K562 (cell line): ENCODE data around the gene DGCR2. TPM values are rescaled to one million over a fixed set of nuclear protein-coding genes. Genes with fewer than 3 reads are reported as not detected.

Source experiments
- BACH1 ChIP-seq: fragments of 200-800 bp; sonication (Bioruptor generic); IDR thresholded peaks from 2 replicates; pipeline ENCODE4 v1.6.1; 2016; ENCODE audit warnings: missing genetic modification characterization, missing compliant biosample characterization
- BRD4 ChIP-seq: fragments of 200-600 bp; sonication (generic); IDR thresholded peaks from 2 replicates; pipeline ENCODE4 v1.6.1; 2017; ENCODE audit warnings: inconsistent platforms
- ETV5 ChIP-seq: sonication (generic); formaldehyde crosslinking; IDR thresholded peaks from 2 replicates; pipeline ENCODE4 v1.4.0; 2020; ENCODE audit warnings: low read depth, mild to moderate bottlenecking, missing genetic modification reagents
- EZH2 ChIP-seq: IDR thresholded peaks from 2 replicates; pipeline ENCODE4 v1.6.1; 2012; ENCODE audit warnings: low read depth, mild to moderate bottlenecking, inconsistent platforms, low read length, borderline replicate concordance
- HDAC1 ChIP-seq, 2 experiments: fragments of 450-650 bp; IDR thresholded peaks; 2 replicates each; pipeline ENCODE4 v1.6.1; 2016 to 2017; ENCODE audit warnings: inconsistent platforms in 1 of 2, mild to moderate bottlenecking in 1 of 2, moderate library complexity in 1 of 2
- HNRNPK ChIP-seq: fragments of 200-400 bp; formaldehyde crosslinking; IDR thresholded peaks from one replicate; pipeline ENCODE4 v1.6.1; 2018; ENCODE audit warnings: mild to moderate bottlenecking, low read depth, low read length; ENCODE audit not compliant: poor library complexity, severe bottlenecking
- JUNB ChIP-seq: fragments of 450-650 bp; formaldehyde crosslinking; conservative IDR thresholded peaks from 2 replicates; pipeline ENCODE4 v1.4.0; 2020; ENCODE audit warnings: mild to moderate bottlenecking
- KLF10 ChIP-seq: fragments of 250-450 bp; sonication (Bioruptor Pico); IDR thresholded peaks from 2 replicates; pipeline ENCODE4 v1.6.1; 2021; ENCODE audit warnings: matching md5 sums
- MCM5 ChIP-seq: fragments of 450-650 bp; IDR thresholded peaks from 2 replicates; pipeline ENCODE4 v1.6.1; 2016; ENCODE audit warnings: low read depth
- NCOA2 ChIP-seq, 2 experiments: fragments of 450-650 bp; IDR thresholded peaks; 2 replicates each; pipeline ENCODE4 v1.6.1; 2018; ENCODE audit warnings: mild to moderate bottlenecking in 2 of 2, moderate library complexity in 1 of 2; ENCODE audit not compliant: partially characterized antibody in 2 of 2
- NCOA6 ChIP-seq: fragments of 450-650 bp; IDR thresholded peaks from 2 replicates; pipeline ENCODE4 v1.6.1; 2017; ENCODE audit warnings: mild to moderate bottlenecking
- NFIC ChIP-seq: fragments of 450-650 bp; IDR thresholded peaks from 2 replicates; pipeline ENCODE4 v1.6.1; 2017; ENCODE audit warnings: mild to moderate bottlenecking, inconsistent platforms
- NFRKB ChIP-seq: fragments of 450-650 bp; IDR thresholded peaks from 2 replicates; pipeline ENCODE4 v1.6.1; 2016; ENCODE audit warnings: low read depth
- NFYB ChIP-seq: IDR thresholded peaks from 2 replicates; pipeline ENCODE4 v1.6.1; 2011; ENCODE audit warnings: mild to moderate bottlenecking, moderate library complexity; ENCODE audit not compliant: insufficient read length; ENCODE audit errors: extremely low read depth
- PCBP1 ChIP-seq: fragments of 200-400 bp; formaldehyde crosslinking; IDR thresholded peaks from 2 replicates; pipeline ENCODE4 v1.6.1; 2018; ENCODE audit warnings: mild to moderate bottlenecking, low read depth, low read length; ENCODE audit not compliant: poor library complexity, severe bottlenecking
- PTTG1 ChIP-seq: fragments of 450-650 bp; IDR thresholded peaks from 2 replicates; pipeline ENCODE4 v1.6.1; 2016; ENCODE audit warnings: low read depth, mild to moderate bottlenecking, missing genetic modification characterization, missing compliant biosample characterization
- SRSF3 ChIP-seq: fragments of 200-400 bp; formaldehyde crosslinking; IDR thresholded peaks from 2 replicates; pipeline ENCODE4 v1.6.1; 2016; ENCODE audit warnings: mild to moderate bottlenecking, low read length, moderate library complexity; ENCODE audit not compliant: insufficient read depth
- SRSF7 ChIP-seq: fragments of 200-400 bp; formaldehyde crosslinking; optimal IDR thresholded peaks from 2 replicates; pipeline ENCODE3; 2017; ENCODE audit warnings: mild to moderate bottlenecking, low read depth, low read length
- YBX1 ChIP-seq: fragments of 450-650 bp; IDR thresholded peaks from 2 replicates; pipeline ENCODE4 v1.7.1; 2016; ENCODE audit warnings: mild to moderate bottlenecking
- ZC3H11A ChIP-seq: IDR thresholded peaks from 2 replicates; pipeline ENCODE4 v1.6.1; 2012; ENCODE audit warnings: low read depth, low read length, improper control_type of control experiment
- ZNF764 ChIP-seq: fragments of 250-450 bp; sonication (Bioruptor Pico); IDR thresholded peaks from 2 replicates; pipeline ENCODE4 v1.4.0; 2020; ENCODE audit warnings: low read depth, mild to moderate bottlenecking, moderate library complexity
- polyA plus RNA-seq, 8 experiments: library from polyadenylated mRNA; depleted of rRNA in 4 of 8; stranded (reverse) in 5 of 8; unstranded in 3 of 8; fragments of >200 nt; fragmentation: Nextera tagmentation in 2 of 8; fragmentation: Illumina TruSeq in 1 of 8; extraction: Ambion mirVana in 2 of 8; extraction: Trizol in 1 of 8; gene quantifications; 2 replicates each; pipeline versions ENCODE4 v1.2.1 to v1.2.3, GENCODE V29; 2011 to 2014; ENCODE audit warnings: inconsistent platforms in 1 of 8, missing spikeins in 1 of 8
- total RNA-seq, 7 experiments: library from RNA; depleted of rRNA in 6 of 7; stranded (reverse); fragments of >200 nt in 6 of 7; fragmentation: Illumina TruSeq in 2 of 7; extraction: Trizol in 2 of 7; gene quantifications; 2 replicates each; pipeline versions ENCODE4 v1.2.1 to v1.2.3, GENCODE V29; 2011 to 2021; ENCODE audit warnings: low replicate concordance in 1 of 7
- TF ChIP-seq, protein P1 (sequence below), 2 experiments: fragments of 450-650 bp; conservative IDR thresholded peaks; 2 replicates each; pipeline ENCODE4 v1.6.1; 2017; ENCODE audit warnings: mild to moderate bottlenecking in 2 of 2, moderate library complexity in 2 of 2
- TF ChIP-seq, protein P2 (sequence below): fragments of 450-650 bp; formaldehyde crosslinking; IDR thresholded peaks from 2 replicates; pipeline ENCODE4 v1.4.0; 2022; ENCODE audit warnings: missing genetic modification characterization
- TF ChIP-seq, protein P3 (sequence below): IDR thresholded peaks from 3 replicates; pipeline ENCODE4 v1.6.1; 2011; ENCODE audit warnings: borderline replicate concordance, mild to moderate bottlenecking, moderate library complexity; ENCODE audit not compliant: insufficient read length; ENCODE audit errors: extremely low read depth

The DGCR2 gene
- total and polyA plus RNA-seq, 9 of the 15 experiments (the other 6 are each of a cell fraction or from before 2014, with no cell fraction given): 0.69 to 101 (median 56.4) TPM

- no peak for TF ChIP-seq KLF10
- TF ChIP-seq BRD4: no peak; the same call in 1 of the 2 replicates
- no peak for TF ChIP-seq YBX1
- TF ChIP-seq ZNF764 (CRISPR knock-in tag): no peak; the same call in 1 of the 2 replicates
- TF ChIP-seq PTTG1: no peak
- peak; percentile 71; the same call in 1 of the 2 replicates for TF ChIP-seq BACH1 (tag)
- TF ChIP-seq SRSF7: no peak
- no peak; the same call in 1 of the 2 replicates for TF ChIP-seq JUNB
- no peak for TF ChIP-seq NFYB
- TF ChIP-seq NCOA6: no peak
- TF ChIP-seq ETV5 (CRISPR knock-in tag): no peak
- no peak for TF ChIP-seq HNRNPK
- TF ChIP-seq NFRKB: peak; percentile 67; the same call in 1 of the 2 replicates
- TF ChIP-seq ZC3H11A: no peak
- TF ChIP-seq, protein P1, sequence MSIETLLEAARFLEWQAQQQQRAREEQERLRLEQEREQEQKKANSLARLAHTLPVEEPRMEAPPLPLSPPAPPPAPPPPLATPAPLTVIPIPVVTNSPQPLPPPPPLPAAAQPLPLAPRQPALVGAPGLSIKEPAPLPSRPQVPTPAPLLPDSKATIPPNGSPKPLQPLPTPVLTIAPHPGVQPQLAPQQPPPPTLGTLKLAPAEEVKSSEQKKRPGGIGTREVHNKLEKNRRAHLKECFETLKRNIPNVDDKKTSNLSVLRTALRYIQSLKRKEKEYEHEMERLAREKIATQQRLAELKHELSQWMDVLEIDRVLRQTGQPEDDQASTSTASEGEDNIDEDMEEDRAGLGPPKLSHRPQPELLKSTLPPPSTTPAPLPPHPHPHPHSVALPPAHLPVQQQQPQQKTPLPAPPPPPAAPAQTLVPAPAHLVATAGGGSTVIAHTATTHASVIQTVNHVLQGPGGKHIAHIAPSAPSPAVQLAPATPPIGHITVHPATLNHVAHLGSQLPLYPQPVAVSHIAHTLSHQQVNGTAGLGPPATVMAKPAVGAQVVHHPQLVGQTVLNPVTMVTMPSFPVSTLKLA (conservative IDR thresholded peaks at IDR 0.05): peak; percentile 87
- TF ChIP-seq, protein P2, sequence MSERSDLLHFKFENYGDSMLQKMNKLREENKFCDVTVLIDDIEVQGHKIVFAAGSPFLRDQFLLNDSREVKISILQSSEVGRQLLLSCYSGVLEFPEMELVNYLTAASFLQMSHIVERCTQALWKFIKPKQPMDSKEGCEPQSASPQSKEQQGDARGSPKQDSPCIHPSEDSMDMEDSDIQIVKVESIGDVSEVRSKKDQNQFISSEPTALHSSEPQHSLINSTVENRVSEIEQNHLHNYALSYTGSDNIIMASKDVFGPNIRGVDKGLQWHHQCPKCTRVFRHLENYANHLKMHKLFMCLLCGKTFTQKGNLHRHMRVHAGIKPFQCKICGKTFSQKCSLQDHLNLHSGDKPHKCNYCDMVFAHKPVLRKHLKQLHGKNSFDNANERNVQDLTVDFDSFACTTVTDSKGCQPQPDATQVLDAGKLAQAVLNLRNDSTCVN (CRISPR knock-in tag): no peak
- no peak for TF ChIP-seq PCBP1
- TF ChIP-seq MCM5: no peak
- TF ChIP-seq EZH2: no peak
- TF ChIP-seq, protein P3, sequence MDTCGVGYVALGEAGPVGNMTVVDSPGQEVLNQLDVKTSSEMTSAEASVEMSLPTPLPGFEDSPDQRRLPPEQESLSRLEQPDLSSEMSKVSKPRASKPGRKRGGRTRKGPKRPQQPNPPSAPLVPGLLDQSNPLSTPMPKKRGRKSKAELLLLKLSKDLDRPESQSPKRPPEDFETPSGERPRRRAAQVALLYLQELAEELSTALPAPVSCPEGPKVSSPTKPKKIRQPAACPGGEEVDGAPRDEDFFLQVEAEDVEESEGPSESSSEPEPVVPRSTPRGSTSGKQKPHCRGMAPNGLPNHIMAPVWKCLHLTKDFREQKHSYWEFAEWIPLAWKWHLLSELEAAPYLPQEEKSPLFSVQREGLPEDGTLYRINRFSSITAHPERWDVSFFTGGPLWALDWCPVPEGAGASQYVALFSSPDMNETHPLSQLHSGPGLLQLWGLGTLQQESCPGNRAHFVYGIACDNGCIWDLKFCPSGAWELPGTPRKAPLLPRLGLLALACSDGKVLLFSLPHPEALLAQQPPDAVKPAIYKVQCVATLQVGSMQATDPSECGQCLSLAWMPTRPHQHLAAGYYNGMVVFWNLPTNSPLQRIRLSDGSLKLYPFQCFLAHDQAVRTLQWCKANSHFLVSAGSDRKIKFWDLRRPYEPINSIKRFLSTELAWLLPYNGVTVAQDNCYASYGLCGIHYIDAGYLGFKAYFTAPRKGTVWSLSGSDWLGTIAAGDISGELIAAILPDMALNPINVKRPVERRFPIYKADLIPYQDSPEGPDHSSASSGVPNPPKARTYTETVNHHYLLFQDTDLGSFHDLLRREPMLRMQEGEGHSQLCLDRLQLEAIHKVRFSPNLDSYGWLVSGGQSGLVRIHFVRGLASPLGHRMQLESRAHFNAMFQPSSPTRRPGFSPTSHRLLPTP: no peak
- TF ChIP-seq SRSF3: no peak
- TF ChIP-seq NCOA2 (IDR thresholded peaks at IDR 0.05; ENCODE audit: partially characterized antibody in 2 of 2): no peak
- no peak; a peak in 1 of 4 replicates for TF ChIP-seq HDAC1 (IDR thresholded peaks at IDR 0.05)
- peak; percentile 72 for TF ChIP-seq NFIC
Observed at GRCh38 chr22:19109198-19110063, 12.8 kb downstream of the DGCR2 start (continued).
